K562 (cell line): ENCODE measurements around the gene CABP2. TPM values are rescaled to one million over a fixed set of nuclear protein-coding genes. Genes with fewer than 3 reads are reported as not detected.

ENCODE experiments used
- CLOCK ChIP-seq: fragments of 250-450 bp; sonication (Bioruptor Pico); IDR thresholded peaks from 2 replicates; pipeline ENCODE4 v1.4.0; 2020; ENCODE audit warnings: mild to moderate bottlenecking, moderate library complexity, borderline replicate concordance
- EGR1 ChIP-seq: fragments of 450-650 bp; conservative IDR thresholded peaks from 2 replicates; pipeline ENCODE4 v1.6.1; 2017; ENCODE audit warnings: mild to moderate bottlenecking
- EWSR1 ChIP-seq: fragments of 450-650 bp; IDR thresholded peaks from 2 replicates; pipeline ENCODE4 v1.6.1; 2018; ENCODE audit warnings: borderline replicate concordance, mild to moderate bottlenecking, low read depth, moderate library complexity; ENCODE audit not compliant: partially characterized antibody
- HDAC2 ChIP-seq: fragments of 450-650 bp; IDR thresholded peaks from 2 replicates; pipeline ENCODE4 v1.6.1; 2016; ENCODE audit warnings: mild to moderate bottlenecking
- HNRNPK ChIP-seq: fragments of 200-400 bp; formaldehyde crosslinking; IDR thresholded peaks from one replicate; pipeline ENCODE4 v1.6.1; 2018; ENCODE audit warnings: mild to moderate bottlenecking, low read depth, low read length; ENCODE audit not compliant: poor library complexity, severe bottlenecking
- L3MBTL2 ChIP-seq: fragments of 450-650 bp; IDR thresholded peaks from 2 replicates; pipeline ENCODE4 v1.6.1; 2016; ENCODE audit warnings: mild to moderate bottlenecking, moderate library complexity
- MCM3 ChIP-seq: fragments of 450-650 bp; IDR thresholded peaks from 2 replicates; pipeline ENCODE4 v1.6.1; 2016
- MTF1 ChIP-seq: fragments of 250-450 bp; sonication (Bioruptor Pico); IDR thresholded peaks from 2 replicates; pipeline ENCODE4 v1.9.0; 2021; ENCODE audit warnings: moderate library complexity, mild to moderate bottlenecking, inconsistent platforms, borderline replicate concordance
- NRF1 ChIP-seq, 2 experiments: fragments of 450-650 bp; IDR thresholded peaks in 1 of 2; conservative IDR thresholded peaks in 1 of 2; 2 replicates each; pipeline ENCODE4 v1.6.1; 2014; ENCODE audit warnings: mild to moderate bottlenecking in 2 of 2
- POLR2B ChIP-seq: fragments of 450-650 bp; IDR thresholded peaks from 2 replicates; pipeline ENCODE4 v1.6.1; 2018; ENCODE audit warnings: low read depth; ENCODE audit not compliant: partially characterized antibody
- TFAP4 ChIP-seq: sonication (generic); formaldehyde crosslinking; IDR thresholded peaks from 2 replicates; pipeline ENCODE4 v1.8.0; 2022; ENCODE audit warnings: missing genetic modification reagents, mild to moderate bottlenecking, moderate library complexity, borderline replicate concordance
- THRA ChIP-seq: fragments of 450-650 bp; IDR thresholded peaks from 2 replicates; pipeline ENCODE4 v1.6.1; 2017; ENCODE audit warnings: mild to moderate bottlenecking, moderate library complexity
- U2AF1 ChIP-seq: fragments of 200-400 bp; formaldehyde crosslinking; optimal IDR thresholded peaks from 2 replicates; pipeline ENCODE3; 2017; ENCODE audit warnings: mild to moderate bottlenecking, low read depth, low read length, moderate library complexity
- ZBTB12 ChIP-seq: fragments of 250-450 bp; sonication (Bioruptor Pico); IDR thresholded peaks from 2 replicates; pipeline ENCODE4 v1.4.0; 2020
- ZFP30 ChIP-seq: fragments of 250-450 bp; sonication (Bioruptor Pico); IDR thresholded peaks from 2 replicates; pipeline ENCODE4 v1.8.0; 2022; ENCODE audit warnings: moderate library complexity, mild to moderate bottlenecking, inconsistent platforms, borderline replicate concordance
- polyA plus RNA-seq, 8 experiments: library from polyadenylated mRNA; depleted of rRNA in 4 of 8; stranded (reverse) in 5 of 8; unstranded in 3 of 8; fragments of >200 nt; fragmentation: Nextera tagmentation in 2 of 8; fragmentation: Illumina TruSeq in 1 of 8; extraction: Ambion mirVana in 2 of 8; extraction: Trizol in 1 of 8; gene quantifications; 2 replicates each; pipeline versions ENCODE4 v1.2.1 to v1.2.3, GENCODE V29; 2011 to 2014; ENCODE audit warnings: inconsistent platforms in 1 of 8, missing spikeins in 1 of 8
- total RNA-seq, 7 experiments: library from RNA; depleted of rRNA in 6 of 7; stranded (reverse); fragments of >200 nt in 6 of 7; fragmentation: Illumina TruSeq in 2 of 7; extraction: Trizol in 2 of 7; gene quantifications; 2 replicates each; pipeline versions ENCODE4 v1.2.1 to v1.2.3, GENCODE V29; 2011 to 2021; ENCODE audit warnings: low replicate concordance in 1 of 7
- TF ChIP-seq, protein P1 (sequence below): sonication (generic); formaldehyde crosslinking; IDR thresholded peaks from 2 replicates; pipeline ENCODE4 v1.8.0; 2023; ENCODE audit warnings: mild to moderate bottlenecking, missing genetic modification reagents

CABP2 gene
- total and polyA plus RNA-seq, 9 of the 15 experiments (the other 6 are each of a cell fraction or from before 2014, with no cell fraction given) = not detected

GRCh38 chr11:67482827-67483798, 40.1 kb downstream of the CABP2 start, which contains the start of gene AIP (continued):
- TF ChIP-seq POLR2B (peak; percentile 75), EWSR1 (no peak), MTF1 (no peak), NRF1 (conservative IDR thresholded peaks at IDR 0.05 in 1 of 2, IDR thresholded peaks at IDR 0.05 in 1 of 2) (peak; percentile 99), THRA (no peak), ZFP30 (no peak), CLOCK (CRISPR knock-in tag) (no peak), L3MBTL2 (peak; percentile 100), HNRNPK (no peak), TFAP4 (CRISPR knock-in tag) (peak; percentile 96), MCM3 (no peak), HDAC2 (peak; percentile 84; the same call in 1 of the 2 replicates), ZBTB12 (CRISPR knock-in tag) (0 out of 2 replicates have a peak, but pooled peaks have one; percentile 8), EGR1 (no peak), U2AF1 (no peak)
- TF ChIP-seq, protein P1, sequence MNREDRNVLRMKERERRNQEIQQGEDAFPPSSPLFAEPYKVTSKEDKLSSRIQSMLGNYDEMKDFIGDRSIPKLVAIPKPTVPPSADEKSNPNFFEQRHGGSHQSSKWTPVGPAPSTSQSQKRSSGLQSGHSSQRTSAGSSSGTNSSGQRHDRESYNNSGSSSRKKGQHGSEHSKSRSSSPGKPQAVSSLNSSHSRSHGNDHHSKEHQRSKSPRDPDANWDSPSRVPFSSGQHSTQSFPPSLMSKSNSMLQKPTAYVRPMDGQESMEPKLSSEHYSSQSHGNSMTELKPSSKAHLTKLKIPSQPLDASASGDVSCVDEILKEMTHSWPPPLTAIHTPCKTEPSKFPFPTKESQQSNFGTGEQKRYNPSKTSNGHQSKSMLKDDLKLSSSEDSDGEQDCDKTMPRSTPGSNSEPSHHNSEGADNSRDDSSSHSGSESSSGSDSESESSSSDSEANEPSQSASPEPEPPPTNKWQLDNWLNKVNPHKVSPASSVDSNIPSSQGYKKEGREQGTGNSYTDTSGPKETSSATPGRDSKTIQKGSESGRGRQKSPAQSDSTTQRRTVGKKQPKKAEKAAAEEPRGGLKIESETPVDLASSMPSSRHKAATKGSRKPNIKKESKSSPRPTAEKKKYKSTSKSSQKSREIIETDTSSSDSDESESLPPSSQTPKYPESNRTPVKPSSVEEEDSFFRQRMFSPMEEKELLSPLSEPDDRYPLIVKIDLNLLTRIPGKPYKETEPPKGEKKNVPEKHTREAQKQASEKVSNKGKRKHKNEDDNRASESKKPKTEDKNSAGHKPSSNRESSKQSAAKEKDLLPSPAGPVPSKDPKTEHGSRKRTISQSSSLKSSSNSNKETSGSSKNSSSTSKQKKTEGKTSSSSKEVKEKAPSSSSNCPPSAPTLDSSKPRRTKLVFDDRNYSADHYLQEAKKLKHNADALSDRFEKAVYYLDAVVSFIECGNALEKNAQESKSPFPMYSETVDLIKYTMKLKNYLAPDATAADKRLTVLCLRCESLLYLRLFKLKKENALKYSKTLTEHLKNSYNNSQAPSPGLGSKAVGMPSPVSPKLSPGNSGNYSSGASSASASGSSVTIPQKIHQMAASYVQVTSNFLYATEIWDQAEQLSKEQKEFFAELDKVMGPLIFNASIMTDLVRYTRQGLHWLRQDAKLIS = peak; percentile 96
